Activated CD8-positive, alpha-beta T cell treated with anti-CD3 and anti-CD28 coated beads for 36 hours (primary cell): ENCODE measurements around the gene BLOC1S4. TPM values are rescaled to one million over a fixed set of nuclear protein-coding genes. Genes with fewer than 3 reads are reported as not detected.

Experiments used
- ATAC-seq: fragments of 200-7000 bp; cut with Tn5 transposase; one replicate; pipeline ENCODE4 v1.10.0; 2021; ENCODE audit warnings: mild to moderate bottlenecking, moderate library complexity
- CTCF ChIA-PET: fragments of 350-600 bp; sonication (Branson Sonifier 250); formaldehyde crosslinking; loops from one replicate; lab custom pipeline; 2021; ENCODE audit warnings: antibody characterized with exemption; lab: Charles Lee
- POLR2A ChIA-PET: fragments of 350-600 bp; sonication (Branson Sonifier 250); formaldehyde crosslinking; loops from one replicate; lab custom pipeline; 2021; ENCODE audit warnings: antibody characterized with exemption; lab: Charles Lee
- DNase-seq: peaks from one replicate; pipeline ENCODE4 v3.0.0-alpha.2; 2020
- H3K27ac Mint-ChIP-seq: one replicate; pipeline ENCODE4 v1.8.0; 2021; ENCODE audit warnings: mild to moderate bottlenecking, mixed read lengths
- H3K27me3 Mint-ChIP-seq: one replicate; pipeline ENCODE4 v1.8.0; 2021; ENCODE audit warnings: mixed read lengths
- H3K36me3 Mint-ChIP-seq: one replicate; pipeline ENCODE4 v1.8.0; 2021; ENCODE audit warnings: low read depth, mixed read lengths
- H3K4me1 Mint-ChIP-seq: one replicate; pipeline ENCODE4 v1.8.0; 2021; ENCODE audit warnings: low read depth, mixed read lengths
- H3K4me3 Mint-ChIP-seq: one replicate; pipeline ENCODE4 v1.8.0; 2021; ENCODE audit warnings: mild to moderate bottlenecking, moderate library complexity, mixed read lengths
- H3K9me3 Mint-ChIP-seq: one replicate; pipeline ENCODE4 v1.8.0; 2021; ENCODE audit warnings: mixed read lengths
- intact Hi-C: fragments of 100-400 bp; cut with micrococcal nuclease; formaldehyde crosslinking; loops from one replicate; pipeline ENCODE4 v1.10.0; 2022
- total RNA-seq, 2 experiments: library from RNA; stranded (reverse); gene quantifications; one replicate each; pipeline ENCODE4 v1.2.3, GENCODE V29; 2021
- TF ChIP-seq, protein P1 (sequence below): fragments of 200-600 bp; IDR thresholded peaks from one replicate; pipeline ENCODE4 v1.8.0; 2022; ENCODE audit warnings: antibody characterized with exemption, mild to moderate bottlenecking

The BLOC1S4 gene
- total RNA-seq, 2 experiments from 2014 or later = 19.1 to 21.8 TPM

GRCh38 chr4:6720202-6720699 lies 4.3 kb downstream of the BLOC1S4 start:
- intact Hi-C loops = loop anchor here (1.0 to 5.0 kb wide), 2 partner anchors 154 to 352 kb away; no protein-coding TSS in a partner anchor
- H3K27ac Mint-ChIP-seq = peak overlapping the region; percentile 57
- CTCF ChIA-PET = interaction anchor here (0.7 to 8.0 kb wide), 31 partner anchors 13 to 350 kb away, joined by 3 to 205 read pairs (median 4); partner anchors contain the start of gene TBC1D14
- no peaks in the 10 kb centered on the region for H3K9me3 Mint-ChIP-seq
- H3K36me3 Mint-ChIP-seq = peaks cover 14% of the 10 kb centered on the region
- ATAC-seq = peak; percentile 57
- peak; percentile 86 for DNase-seq
- H3K27me3 Mint-ChIP-seq = no peaks in the 10 kb centered on the region
- TF ChIP-seq, protein P1, sequence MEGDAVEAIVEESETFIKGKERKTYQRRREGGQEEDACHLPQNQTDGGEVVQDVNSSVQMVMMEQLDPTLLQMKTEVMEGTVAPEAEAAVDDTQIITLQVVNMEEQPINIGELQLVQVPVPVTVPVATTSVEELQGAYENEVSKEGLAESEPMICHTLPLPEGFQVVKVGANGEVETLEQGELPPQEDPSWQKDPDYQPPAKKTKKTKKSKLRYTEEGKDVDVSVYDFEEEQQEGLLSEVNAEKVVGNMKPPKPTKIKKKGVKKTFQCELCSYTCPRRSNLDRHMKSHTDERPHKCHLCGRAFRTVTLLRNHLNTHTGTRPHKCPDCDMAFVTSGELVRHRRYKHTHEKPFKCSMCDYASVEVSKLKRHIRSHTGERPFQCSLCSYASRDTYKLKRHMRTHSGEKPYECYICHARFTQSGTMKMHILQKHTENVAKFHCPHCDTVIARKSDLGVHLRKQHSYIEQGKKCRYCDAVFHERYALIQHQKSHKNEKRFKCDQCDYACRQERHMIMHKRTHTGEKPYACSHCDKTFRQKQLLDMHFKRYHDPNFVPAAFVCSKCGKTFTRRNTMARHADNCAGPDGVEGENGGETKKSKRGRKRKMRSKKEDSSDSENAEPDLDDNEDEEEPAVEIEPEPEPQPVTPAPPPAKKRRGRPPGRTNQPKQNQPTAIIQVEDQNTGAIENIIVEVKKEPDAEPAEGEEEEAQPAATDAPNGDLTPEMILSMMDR = peak; percentile 100
- POLR2A ChIA-PET = interaction anchor here (1.0 kb wide), 1 partner anchor 47 kb away, joined by 3 read pairs; no protein-coding TSS in a partner anchor
- H3K4me1 Mint-ChIP-seq = peaks cover 23% of the 10 kb centered on the region
- H3K4me3 Mint-ChIP-seq = no peak overlapping the region

GRCh38 chr4:6721121-6721520 lies 5.1 kb downstream of the BLOC1S4 start:
- H3K27me3 Mint-ChIP-seq = no peaks in the 10 kb centered on the region
- intact Hi-C loops = loop anchor here (5.0 kb wide), 1 partner anchor 351 kb away; no protein-coding TSS in a partner anchor
- DNase-seq (no peak), ATAC-seq (no peak)
- H3K9me3 Mint-ChIP-seq = no peaks in the 10 kb centered on the region
- H3K4me3 Mint-ChIP-seq = no peak overlapping the region
- H3K27ac Mint-ChIP-seq = peak overlapping the region; percentile 9
- peaks cover 12% of the 10 kb centered on the region for H3K36me3 Mint-ChIP-seq
- TF ChIP-seq, protein P1 = no peak
- ChIA-PET POLR2A (no interaction called here), CTCF (interaction anchor here (0.7 to 8.0 kb wide), 9 partner anchors 57 to 171 kb away, joined by 3 to 205 read pairs (median 10); no protein-coding TSS in a partner anchor)
- peaks cover 17% of the 10 kb centered on the region for H3K4me1 Mint-ChIP-seq

- ATAC-seq (no peak), DNase-seq (no peak)
- Mint-ChIP-seq H3K27me3 (no peaks in the 10 kb centered on the region), H3K4me3 (no peak overlapping the region), H3K27ac (no peak overlapping the region), H3K36me3 (peaks cover 7% of the 10 kb centered on the region), H3K9me3 (no peaks in the 10 kb centered on the region), H3K4me1 (peaks cover 18% of the 10 kb centered on the region)
- POLR2A ChIA-PET = no interaction called here
- intact Hi-C loops = loop anchor here (5.0 kb wide), 1 partner anchor 349 kb away; no protein-coding TSS in a partner anchor
- TF ChIP-seq, protein P1 = no peak
- CTCF ChIA-PET = interaction anchor here (8.0 kb wide), 1 partner anchor 153 kb away, joined by 205 read pairs; no protein-coding TSS in a partner anchor
These were observed 6.9 kb downstream of the BLOC1S4 start for GRCh38 chr4:6722891-6723290.

GRCh38 chr4:6723851-6724250 lies 7.9 kb downstream of the BLOC1S4 start:
- POLR2A ChIA-PET = interaction anchor here (1.0 kb wide), 1 partner anchor 98 kb away, joined by 3 read pairs; no protein-coding TSS in a partner anchor
- TF ChIP-seq, protein P1 = no peak
- Mint-ChIP-seq H3K36me3 (peaks cover 2% of the 10 kb centered on the region), H3K9me3 (no peaks in the 10 kb centered on the region), H3K27ac (no peak overlapping the region), H3K4me1 (peaks cover 14% of the 10 kb centered on the region), H3K27me3 (no peaks in the 10 kb centered on the region), H3K4me3 (no peak overlapping the region)
- CTCF ChIA-PET = interaction anchor here (1.5 kb wide), 1 partner anchor 150 kb away, joined by 5 read pairs; no protein-coding TSS in a partner anchor
- DNase-seq = no peak
- no peak for ATAC-seq
- intact Hi-C loops = loop anchor here (5.0 kb wide), 1 partner anchor 348 kb away; no protein-coding TSS in a partner anchor
